Measurements from ENCODE around the gene MAMLD1.

The MAMLD1 gene

GRCh38 chrX:150362599-150363481 is at the start of gene MAMLD1:
TSS of gene MAMLD1 (plus strand) at chrX:150363317. CDS start at chrX:150445517, 82,200 bp downstream.
- Histone ChIP-seq H3K4me1 (ENCODE audit: control insufficient read depth, insufficient read depth, low read length) (peaks cover 6% of the 10 kb centered on the region), H3K9me3 (ENCODE audit: control insufficient read depth, low read length) (no peaks in the 10 kb centered on the region), H3K9ac (ENCODE audit: low read length) (peak within 1 kb of the TSS; percentile 85), H3K27me3 (replicated peaks; ENCODE audit: control insufficient read depth, insufficient read depth, low read length) (peaks cover 14% of the 10 kb centered on the region), H3K4me3 (ENCODE audit: low read length) (peak within 1 kb of the TSS; percentile 84), H3K36me3 (ENCODE audit: control insufficient read depth, insufficient read depth, low read length, severe bottlenecking) (no peaks in the 10 kb centered on the region)
- DNase-seq (ENCODE audit: low read depth) = peak; percentile 83

GRCh38 chrX:150313514-150313913 is 49.6 kb upstream of the MAMLD1 start:
- H3K27me3 ChIP-seq (replicated peaks; ENCODE audit: control insufficient read depth, insufficient read depth, low read length) = peaks cover 30% of the 10 kb centered on the region
- no peak overlapping the region for H3K9ac ChIP-seq (ENCODE audit: low read length)
- H3K9me3 ChIP-seq (ENCODE audit: control insufficient read depth, low read length) = peaks cover 7% of the 10 kb centered on the region
- no peaks in the 10 kb centered on the region for H3K36me3 ChIP-seq (ENCODE audit: control insufficient read depth, insufficient read depth, low read length, severe bottlenecking)
- DNase-seq (ENCODE audit: low read depth) = no peak
- no peak overlapping the region for H3K4me3 ChIP-seq (ENCODE audit: low read length)
- no peaks in the 10 kb centered on the region for H3K4me1 ChIP-seq (ENCODE audit: control insufficient read depth, insufficient read depth, low read length)

- no peak overlapping the region for H3K9ac ChIP-seq (ENCODE audit: low read length)
- DNase-seq (ENCODE audit: low read depth) = no peak
- peaks cover 10% of the 10 kb centered on the region for H3K9me3 ChIP-seq (ENCODE audit: control insufficient read depth, low read length)
- H3K27me3 ChIP-seq (replicated peaks; ENCODE audit: control insufficient read depth, insufficient read depth, low read length) = peaks cover 28% of the 10 kb centered on the region
- H3K36me3 ChIP-seq (ENCODE audit: control insufficient read depth, insufficient read depth, low read length, severe bottlenecking) = no peaks in the 10 kb centered on the region
- no peaks in the 10 kb centered on the region for H3K4me1 ChIP-seq (ENCODE audit: control insufficient read depth, insufficient read depth, low read length)
- H3K4me3 ChIP-seq (ENCODE audit: low read length) = no peak overlapping the region
These were observed 48.9 kb upstream of the MAMLD1 start for GRCh38 chrX:150314186-150314585.

- no peak overlapping the region for H3K9ac ChIP-seq (ENCODE audit: low read length)
- H3K9me3 ChIP-seq (ENCODE audit: control insufficient read depth, low read length) = peaks cover 13% of the 10 kb centered on the region
- no peaks in the 10 kb centered on the region for H3K4me1 ChIP-seq (ENCODE audit: control insufficient read depth, insufficient read depth, low read length)
- H3K27me3 ChIP-seq (replicated peaks; ENCODE audit: control insufficient read depth, insufficient read depth, low read length) = peaks cover 30% of the 10 kb centered on the region
- no peak overlapping the region for H3K4me3 ChIP-seq (ENCODE audit: low read length)
- no peak for DNase-seq (ENCODE audit: low read depth)
- no peaks in the 10 kb centered on the region for H3K36me3 ChIP-seq (ENCODE audit: control insufficient read depth, insufficient read depth, low read length, severe bottlenecking)
These were observed 46.6 kb upstream of the MAMLD1 start for GRCh38 chrX:150316564-150316963.

GRCh38 chrX:150323020-150323419 is 40.1 kb upstream of the MAMLD1 start:
- no peak for DNase-seq (ENCODE audit: low read depth)
- peaks cover 3% of the 10 kb centered on the region for H3K4me1 ChIP-seq (ENCODE audit: control insufficient read depth, insufficient read depth, low read length)
- H3K9me3 ChIP-seq (ENCODE audit: control insufficient read depth, low read length) = peaks cover 31% of the 10 kb centered on the region
- H3K4me3 ChIP-seq (ENCODE audit: low read length) = no peak overlapping the region
- no peaks in the 10 kb centered on the region for H3K36me3 ChIP-seq (ENCODE audit: control insufficient read depth, insufficient read depth, low read length, severe bottlenecking)
- H3K9ac ChIP-seq (ENCODE audit: low read length) = no peak overlapping the region
- H3K27me3 ChIP-seq (replicated peaks; ENCODE audit: control insufficient read depth, insufficient read depth, low read length) = peaks cover 10% of the 10 kb centered on the region

- no peaks in the 10 kb centered on the region for H3K36me3 ChIP-seq (ENCODE audit: control insufficient read depth, insufficient read depth, low read length, severe bottlenecking)
- peak; percentile 58 for DNase-seq (ENCODE audit: low read depth)
- no peak overlapping the region for H3K9ac ChIP-seq (ENCODE audit: low read length)
- peaks cover 3% of the 10 kb centered on the region for H3K4me1 ChIP-seq (ENCODE audit: control insufficient read depth, insufficient read depth, low read length)
- peaks cover 13% of the 10 kb centered on the region for H3K27me3 ChIP-seq (replicated peaks; ENCODE audit: control insufficient read depth, insufficient read depth, low read length)
- peaks cover 25% of the 10 kb centered on the region for H3K9me3 ChIP-seq (ENCODE audit: control insufficient read depth, low read length)
- no peak overlapping the region for H3K4me3 ChIP-seq (ENCODE audit: low read length)
These were observed 38.9 kb upstream of the MAMLD1 start for GRCh38 chrX:150324035-150324728.

GRCh38 chrX:150324919-150325318 is 38.2 kb upstream of the MAMLD1 start:
- no peak for DNase-seq (ENCODE audit: low read depth)
- Histone ChIP-seq H3K9ac (ENCODE audit: low read length) (no peak overlapping the region), H3K27me3 (replicated peaks; ENCODE audit: control insufficient read depth, insufficient read depth, low read length) (peaks cover 20% of the 10 kb centered on the region), H3K36me3 (ENCODE audit: control insufficient read depth, insufficient read depth, low read length, severe bottlenecking) (no peaks in the 10 kb centered on the region), H3K4me1 (ENCODE audit: control insufficient read depth, insufficient read depth, low read length) (peaks cover 3% of the 10 kb centered on the region), H3K9me3 (ENCODE audit: control insufficient read depth, low read length) (peaks cover 25% of the 10 kb centered on the region), H3K4me3 (ENCODE audit: low read length) (no peak overlapping the region)

GRCh38 chrX:150326541-150327247 is 36.4 kb upstream of the MAMLD1 start:
- Histone ChIP-seq H3K9ac (ENCODE audit: low read length) (no peak overlapping the region), H3K27me3 (replicated peaks; ENCODE audit: control insufficient read depth, insufficient read depth, low read length) (peaks cover 23% of the 10 kb centered on the region), H3K4me3 (ENCODE audit: low read length) (no peak overlapping the region), H3K4me1 (ENCODE audit: control insufficient read depth, insufficient read depth, low read length) (peaks cover 3% of the 10 kb centered on the region), H3K36me3 (ENCODE audit: control insufficient read depth, insufficient read depth, low read length, severe bottlenecking) (no peaks in the 10 kb centered on the region), H3K9me3 (ENCODE audit: control insufficient read depth, low read length) (peaks cover 21% of the 10 kb centered on the region)
- no peak for DNase-seq (ENCODE audit: low read depth)

- H3K27me3 ChIP-seq (replicated peaks; ENCODE audit: control insufficient read depth, insufficient read depth, low read length) = peaks cover 29% of the 10 kb centered on the region
- no peaks in the 10 kb centered on the region for H3K36me3 ChIP-seq (ENCODE audit: control insufficient read depth, insufficient read depth, low read length, severe bottlenecking)
- H3K4me3 ChIP-seq (ENCODE audit: low read length) = no peak overlapping the region
- no peak overlapping the region for H3K9ac ChIP-seq (ENCODE audit: low read length)
- no peaks in the 10 kb centered on the region for H3K9me3 ChIP-seq (ENCODE audit: control insufficient read depth, low read length)
- DNase-seq (ENCODE audit: low read depth) = no peak
- peaks cover under 1% of the 10 kb centered on the region for H3K4me1 ChIP-seq (ENCODE audit: control insufficient read depth, insufficient read depth, low read length)
These were observed 33.8 kb upstream of the MAMLD1 start for GRCh38 chrX:150329282-150329681.

GRCh38 chrX:150329868-150330267 is 33.2 kb upstream of the MAMLD1 start:
- Histone ChIP-seq H3K4me3 (ENCODE audit: low read length) (no peak overlapping the region), H3K9me3 (ENCODE audit: control insufficient read depth, low read length) (no peaks in the 10 kb centered on the region), H3K9ac (ENCODE audit: low read length) (no peak overlapping the region), H3K27me3 (replicated peaks; ENCODE audit: control insufficient read depth, insufficient read depth, low read length) (peaks cover 31% of the 10 kb centered on the region), H3K36me3 (ENCODE audit: control insufficient read depth, insufficient read depth, low read length, severe bottlenecking) (no peaks in the 10 kb centered on the region), H3K4me1 (ENCODE audit: control insufficient read depth, insufficient read depth, low read length) (peaks cover 5% of the 10 kb centered on the region)
- no peak for DNase-seq (ENCODE audit: low read depth)

- Histone ChIP-seq H3K4me3 (ENCODE audit: low read length) (no peak overlapping the region), H3K9ac (ENCODE audit: low read length) (no peak overlapping the region), H3K9me3 (ENCODE audit: control insufficient read depth, low read length) (no peaks in the 10 kb centered on the region), H3K36me3 (ENCODE audit: control insufficient read depth, insufficient read depth, low read length, severe bottlenecking) (no peaks in the 10 kb centered on the region), H3K27me3 (replicated peaks; ENCODE audit: control insufficient read depth, insufficient read depth, low read length) (peaks cover 36% of the 10 kb centered on the region), H3K4me1 (ENCODE audit: control insufficient read depth, insufficient read depth, low read length) (peaks cover 5% of the 10 kb centered on the region)
- no peak for DNase-seq (ENCODE audit: low read depth)
These were observed 31.1 kb upstream of the MAMLD1 start for GRCh38 chrX:150332023-150332422.

Measured in adipocyte (in vitro differentiated cells).